Ovary (tissue), 9 donors: ENCODE results near the gene FRZB. TPM values are rescaled to one million over a fixed set of nuclear protein-coding genes. Genes with fewer than 3 reads are reported as not detected.
"Not testable (repeated sequence)": the region's sequence is repeated elsewhere in the genome, so short reads cannot be mapped to it uniquely, and the experiment has no call there.

Source experiments
- DNase-seq, 5 donors: peaks; one replicate each; pipeline ENCODE4 v3.0.0-alpha.2; 2019 to 2020
- H3K27ac ChIP-seq, 2 donors: fragments of 200-600 bp; one replicate each; pipeline versions ENCODE4 v1.5.1 to v1.8.0; 2019 to 2022
- H3K27me3 ChIP-seq: fragments of 200-600 bp; one replicate; pipeline ENCODE4 v1.8.0; 2022
- H3K36me3 ChIP-seq: fragments of 200-600 bp; sonication (generic); one replicate; pipeline ENCODE4 v1.5.1; 2019
- H3K4me1 ChIP-seq: one replicate; pipeline ENCODE4 v1.8.1; 2013; ENCODE audit warnings: mild to moderate bottlenecking, moderate library complexity; ENCODE audit not compliant: insufficient read depth
- H3K4me3 ChIP-seq: fragments of 200-600 bp; sonication (generic); one replicate; pipeline ENCODE4 v1.5.1; 2017
- H3K9me3 ChIP-seq, 2 donors: fragments of 200-600 bp in 1 of 2; sonication (generic) in 1 of 2; one replicate each; pipeline versions ENCODE4 v1.5.1 to v1.8.1; 2013 to 2019; ENCODE audit warnings: mild to moderate bottlenecking in 1 of 2, moderate library complexity in 1 of 2
- EP300 ChIP-seq: sonication (generic); formaldehyde crosslinking; IDR thresholded peaks from one replicate; pipeline ENCODE4 v1.6.1; 2017; ENCODE audit warnings: antibody characterized with exemption
- POLR2A ChIP-seq: fragments of 450-650 bp; IDR thresholded peaks from one replicate; pipeline ENCODE4 v1.6.1; 2017; ENCODE audit warnings: antibody characterized with exemption, mild to moderate bottlenecking, moderate library complexity
- WGBS, 3 donors: extraction: QIAGEN DNeasy Blood & Tissue Kit in 1 of 3; methylation state at CpG; one replicate each; pipeline versions ENCODE4 v1.1.5 to v1.1.7; 2013 to 2017; 5-methylcytosine and 5-hydroxymethylcytosine counted together
- intact Hi-C, 4 donors: fragments of 100-400 bp; cut with DNase I; formaldehyde crosslinking; loops; one replicate each; pipeline versions ENCODE4 v1.11.0 to v1.15.1; 2022 to 2023
- polyA plus RNA-seq, 2 donors: library from polyadenylated mRNA; stranded (reverse); fragments of 200-250 nt in 1 of 2; fragments of 350-450 nt in 1 of 2; fragmentation: Illumina TruSeq in 1 of 2; extraction: RNeasy Lipid Tissue Mini Kit (QIAGEN cat#74804) in 1 of 2; gene quantifications; one replicate each; pipeline ENCODE4 v1.2.3, GENCODE V29; 2013 to 2014
- total RNA-seq, 7 donors: library from RNA; depleted of rRNA in 2 of 7; stranded (reverse); fragments of >200 nt in 2 of 7; fragmentation: NEBNext Ultra II Directional in 3 of 7; extraction: Animal tissue kit (Norgen Biotek cat#: 25700) in 3 of 7; gene quantifications; one replicate each; pipeline versions ENCODE4 v1.1.0 to v1.2.4, GENCODE V29; 2016 to 2023
- TF ChIP-seq, protein P1 (sequence below), 3 donors: fragments of 450-650 bp in 2 of 3; fragments of 200-600 bp in 1 of 3; IDR thresholded peaks; one replicate each; pipeline versions ENCODE4 v1.5.1 to v1.8.0; 2016 to 2022; ENCODE audit warnings: antibody characterized with exemption in 3 of 3, mild to moderate bottlenecking in 1 of 3
- donor health status: DM: no; HTN: no; CAD: no; lungs with moderate emphysema.
- donor health status: DM: no; HTN: no; CAD: no.
- donor health status: Bipolar disorder and iron deficiency.
- donor health status: DM: yes; HTN: yes; CAD: no.
- donor health status: DM: no; HTN: no; CAD: no.
- donor health status: DM: yes; HTN: yes; CAD: no.

The FRZB gene
- total and polyA plus RNA-seq, 9 donors: 2.8 to 22.8 (median 3.9) TPM

DNA sequence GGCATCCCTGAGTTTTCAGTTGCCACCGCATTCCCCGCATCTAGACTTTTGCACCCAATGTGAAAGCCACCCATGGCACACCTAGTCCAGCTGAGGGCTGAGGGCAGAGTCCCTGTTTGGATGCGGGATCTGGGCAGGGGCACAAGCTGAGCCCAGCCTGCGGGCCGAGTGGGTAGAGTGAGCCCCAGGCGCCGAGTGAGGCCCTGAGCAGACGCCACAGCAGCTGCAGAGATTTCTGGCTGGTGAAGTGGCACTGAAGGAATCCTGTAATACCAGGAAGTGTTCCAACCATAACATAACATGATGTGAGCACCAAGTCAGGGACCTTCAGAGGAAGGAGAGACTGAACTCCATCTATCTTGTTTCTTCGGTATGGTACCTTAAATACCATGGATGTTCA, 27.7 kb upstream of the FRZB start:
- 87 to 95% (median 93%) methylated on average over 8 to 9 of the region's 9 CpGs for WGBS, 3 donors
- no peaks in the 10 kb centered on the region for H3K36me3 ChIP-seq
- intact Hi-C loops: no loop called here
- no peaks in the 10 kb centered on the region for H3K4me1 ChIP-seq
- H3K27ac ChIP-seq: no peak overlapping the region
- H3K27me3 ChIP-seq: no peaks in the 10 kb centered on the region
- H3K9me3 ChIP-seq: no peaks in the 10 kb centered on the region
- no peak for DNase-seq
- TF ChIP-seq, protein P1, sequence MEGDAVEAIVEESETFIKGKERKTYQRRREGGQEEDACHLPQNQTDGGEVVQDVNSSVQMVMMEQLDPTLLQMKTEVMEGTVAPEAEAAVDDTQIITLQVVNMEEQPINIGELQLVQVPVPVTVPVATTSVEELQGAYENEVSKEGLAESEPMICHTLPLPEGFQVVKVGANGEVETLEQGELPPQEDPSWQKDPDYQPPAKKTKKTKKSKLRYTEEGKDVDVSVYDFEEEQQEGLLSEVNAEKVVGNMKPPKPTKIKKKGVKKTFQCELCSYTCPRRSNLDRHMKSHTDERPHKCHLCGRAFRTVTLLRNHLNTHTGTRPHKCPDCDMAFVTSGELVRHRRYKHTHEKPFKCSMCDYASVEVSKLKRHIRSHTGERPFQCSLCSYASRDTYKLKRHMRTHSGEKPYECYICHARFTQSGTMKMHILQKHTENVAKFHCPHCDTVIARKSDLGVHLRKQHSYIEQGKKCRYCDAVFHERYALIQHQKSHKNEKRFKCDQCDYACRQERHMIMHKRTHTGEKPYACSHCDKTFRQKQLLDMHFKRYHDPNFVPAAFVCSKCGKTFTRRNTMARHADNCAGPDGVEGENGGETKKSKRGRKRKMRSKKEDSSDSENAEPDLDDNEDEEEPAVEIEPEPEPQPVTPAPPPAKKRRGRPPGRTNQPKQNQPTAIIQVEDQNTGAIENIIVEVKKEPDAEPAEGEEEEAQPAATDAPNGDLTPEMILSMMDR (IDR thresholded peaks at IDR 0.05): no peak
- TF ChIP-seq EP300: no peak
- no peak for TF ChIP-seq POLR2A
- no peak overlapping the region for H3K4me3 ChIP-seq

DNA sequence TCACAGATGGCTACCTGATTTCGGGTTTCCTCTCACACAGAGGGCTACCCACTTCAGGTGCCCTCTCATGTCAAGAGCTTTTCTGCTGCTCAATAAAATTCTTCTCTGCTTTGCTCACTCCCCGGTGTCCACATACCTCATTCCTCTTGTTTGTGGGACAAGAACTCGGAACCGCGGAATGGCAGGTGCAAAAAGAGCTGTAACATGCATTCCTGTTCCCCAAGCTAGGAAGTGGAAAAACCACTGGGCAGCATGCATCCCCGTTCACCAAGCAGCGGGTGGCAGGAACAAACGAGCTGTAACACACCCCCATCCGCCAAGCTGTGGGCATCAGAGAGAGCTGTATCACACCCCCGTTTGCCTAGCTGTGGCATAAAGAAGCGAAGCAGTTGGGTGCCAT, 27.2 kb upstream of the FRZB start:
- no peaks in the 10 kb centered on the region for H3K36me3 ChIP-seq
- DNase-seq: no peak
- intact Hi-C loops: no loop called here
- TF ChIP-seq, protein P1 (IDR thresholded peaks at IDR 0.05): no peak
- TF ChIP-seq EP300: no peak
- TF ChIP-seq POLR2A: no peak
- WGBS, 3 donors: 91 to 96% (median 95%) methylated on average over 11 of the region's 11 CpGs
- H3K4me3 ChIP-seq: no peak overlapping the region
- H3K9me3 ChIP-seq: no peaks in the 10 kb centered on the region
- no peaks in the 10 kb centered on the region for H3K27me3 ChIP-seq
- no peak overlapping the region for H3K27ac ChIP-seq
- no peaks in the 10 kb centered on the region for H3K4me1 ChIP-seq

DNA sequence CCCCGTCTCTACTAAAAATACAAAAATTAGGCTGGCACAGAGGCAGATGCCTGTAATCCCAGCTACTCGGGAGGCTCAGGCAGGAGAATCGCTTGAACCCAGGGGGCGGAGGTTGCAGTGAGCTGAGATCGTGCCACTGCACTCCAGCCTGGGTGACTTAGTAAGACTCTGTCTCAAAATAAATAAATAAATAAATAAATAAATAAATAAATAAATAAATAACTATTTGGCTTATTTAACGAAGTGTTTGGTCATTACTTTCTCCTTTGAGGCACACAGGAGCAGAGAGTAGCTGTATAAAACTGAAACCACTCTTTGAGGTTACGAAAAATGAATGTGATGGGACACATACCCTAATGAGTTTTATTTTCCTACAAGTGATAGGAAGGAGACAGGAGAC, 26.6 kb upstream of the FRZB start:
- H3K27ac ChIP-seq, DNase-seq, H3K36me3 ChIP-seq, H3K9me3 ChIP-seq, intact Hi-C loops, H3K4me1 ChIP-seq, H3K4me3 ChIP-seq, H3K27me3 ChIP-seq: not testable (repeated sequence)
- WGBS, 3 donors: 85 to 91% (median 89%) methylated on average over 7 of the region's 7 CpGs

DNA sequence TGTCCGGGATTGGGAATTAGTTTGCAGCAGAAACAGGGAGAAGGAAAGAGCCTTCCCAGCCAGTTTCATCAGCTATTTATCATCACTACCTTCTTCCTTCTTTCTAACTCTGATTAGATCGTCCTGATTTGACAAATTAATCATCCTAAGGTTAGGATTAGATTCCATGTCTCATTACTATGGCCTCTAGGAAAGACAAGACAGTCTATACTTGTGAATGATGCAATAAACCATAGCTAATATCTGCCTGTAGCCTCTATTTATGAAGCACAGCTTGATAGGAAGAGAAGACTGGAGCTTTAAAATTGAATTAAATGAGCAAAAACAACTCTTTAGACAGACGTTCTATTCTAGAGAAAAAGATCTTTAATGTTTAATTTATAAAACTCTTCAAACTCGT, 25.2 kb upstream of the FRZB start:
- Histone ChIP-seq H3K27ac (no peak overlapping the region), H3K27me3 (no peaks in the 10 kb centered on the region), H3K9me3 (no peaks in the 10 kb centered on the region), H3K4me3 (no peak overlapping the region), H3K4me1 (no peaks in the 10 kb centered on the region), H3K36me3 (no peaks in the 10 kb centered on the region)
- 56 to 64% (median 64%) methylated on average over 4 of the region's 4 CpGs for WGBS, 3 donors
- intact Hi-C loops: no loop called here
- TF ChIP-seq, protein P1 (IDR thresholded peaks at IDR 0.05): no peak
- no peak for TF ChIP-seq POLR2A
- TF ChIP-seq EP300: no peak
- DNase-seq: no peak

DNA sequence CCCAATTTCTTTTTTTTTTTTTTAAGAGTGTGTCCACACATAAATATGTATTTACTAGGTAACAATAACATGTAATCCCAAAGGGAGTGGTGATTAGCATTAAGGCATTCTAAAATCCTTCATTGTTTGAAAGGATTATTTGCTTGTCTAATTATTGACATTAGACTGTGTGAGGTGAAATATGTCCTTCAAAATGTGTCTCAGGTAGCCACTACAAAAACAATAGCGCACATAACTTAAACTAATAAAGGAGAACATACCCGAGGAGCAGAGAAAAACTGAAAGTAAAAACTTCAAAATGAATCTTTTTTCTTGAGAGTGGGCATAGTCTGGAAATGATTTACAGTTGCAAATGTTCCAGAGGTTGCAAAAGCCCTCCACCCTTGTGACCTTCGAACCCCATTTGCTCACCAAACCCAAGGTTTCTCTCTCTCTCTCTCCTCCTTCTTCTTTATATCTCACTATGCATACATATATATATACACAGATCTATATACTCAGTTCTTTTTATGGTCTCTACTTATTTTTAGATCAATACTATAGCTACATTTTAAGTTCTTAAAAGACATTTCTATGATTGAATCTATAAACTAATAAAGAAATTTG, 24.4 kb upstream of the FRZB start:
- no peaks in the 10 kb centered on the region for H3K36me3 ChIP-seq
- no peaks in the 10 kb centered on the region for H3K9me3 ChIP-seq
- H3K27ac ChIP-seq: no peak overlapping the region
- WGBS, 3 donors: 61 to 79% (median 74%) methylated on average over 3 of the region's 3 CpGs
- H3K27me3 ChIP-seq: no peaks in the 10 kb centered on the region
- DNase-seq: no peak
- no peaks in the 10 kb centered on the region for H3K4me1 ChIP-seq
- intact Hi-C loops: no loop called here
- H3K4me3 ChIP-seq: no peak overlapping the region
- TF ChIP-seq POLR2A (no peak), EP300 (no peak)
- TF ChIP-seq, protein P1 (IDR thresholded peaks at IDR 0.05): no peak
